ENCODE measurements around the gene C1GALT1.

Gene C1GALT1

GRCh38 chr7:7202375-7202720 lies 20.0 kb downstream of the C1GALT1 start:
- no peak for DNase-seq

- no peak for DNase-seq
Observed at GRCh38 chr7:7203813-7204575, 21.6 kb downstream of the C1GALT1 start.

- DNase-seq: no peak
Observed at GRCh38 chr7:7207876-7208275, 25.5 kb downstream of the C1GALT1 start.

- no peak for DNase-seq
Observed at GRCh38 chr7:7208520-7208919, 26.2 kb downstream of the C1GALT1 start.

GRCh38 chr7:7209412-7210050 lies 27.2 kb downstream of the C1GALT1 start:
- no peak for DNase-seq

GRCh38 chr7:7210475-7211237 lies 28.3 kb downstream of the C1GALT1 start:
- no peak for DNase-seq

GRCh38 chr7:7212612-7213011 lies 30.3 kb downstream of the C1GALT1 start:
- DNase-seq: no peak

- no peak for DNase-seq
Observed at GRCh38 chr7:7214398-7215347, 32.3 kb downstream of the C1GALT1 start.

GRCh38 chr7:7216279-7216678 lies 33.9 kb downstream of the C1GALT1 start:
- no peak for DNase-seq

GRCh38 chr7:7219216-7219615 lies 36.9 kb downstream of the C1GALT1 start:
- no peak for DNase-seq

GRCh38 chr7:7220821-7221220 lies 38.5 kb downstream of the C1GALT1 start:
- DNase-seq: no peak

GRCh38 chr7:7221599-7222038 lies 39.3 kb downstream of the C1GALT1 start:
- no peak for DNase-seq

- no peak for DNase-seq
Observed at GRCh38 chr7:7223250-7223649, 40.9 kb downstream of the C1GALT1 start.

- no peak for DNase-seq
Observed at GRCh38 chr7:7226407-7226806, 44.1 kb downstream of the C1GALT1 start.

GRCh38 chr7:7228472-7228871 lies 46.1 kb downstream of the C1GALT1 start:
- DNase-seq: no peak

- DNase-seq: no peak
Observed at GRCh38 chr7:7228967-7229366, 46.6 kb downstream of the C1GALT1 start.

- DNase-seq: no peak
Observed at GRCh38 chr7:7231000-7231399, 48.7 kb downstream of the C1GALT1 start.

- no peak for DNase-seq
Observed at GRCh38 chr7:7231865-7232264, 49.5 kb downstream of the C1GALT1 start.

GRCh38 chr7:7235347-7235746 lies 53.0 kb downstream of the C1GALT1 start:
- no peak for DNase-seq

GRCh38 chr7:7236041-7236440 lies 53.7 kb downstream of the C1GALT1 start:
- DNase-seq: no peak

- no peak for DNase-seq
Observed at GRCh38 chr7:7237201-7237977, 55.0 kb downstream of the C1GALT1 start.

- no peak for DNase-seq
Observed at GRCh38 chr7:7237978-7238267, 55.6 kb downstream of the C1GALT1 start.
